GM12878 (cell line): ENCODE results near the gene IFNG-AS1.

Source experiments
- CTCF ChIP-seq, 3 experiments: IDR thresholded peaks in 2 of 3; conservative IDR thresholded peaks in 1 of 3; 2 replicates each; pipeline ENCODE4 v1.5.1; 2011; ENCODE audit warnings: low read depth in 3 of 3, low read length in 3 of 3, mild to moderate bottlenecking in 3 of 3, control low read depth in 2 of 3, moderate library complexity in 2 of 3, inconsistent platforms in 1 of 3, mixed read lengths in 1 of 3; ENCODE audit not compliant: control insufficient read depth in 2 of 3, insufficient read depth in 1 of 3; ENCODE audit errors: extremely low read depth in 1 of 3
- MYC ChIP-seq: IDR thresholded peaks from 2 replicates; pipeline ENCODE4 v1.6.1; 2011; ENCODE audit warnings: mild to moderate bottlenecking, low read length, moderate library complexity, inconsistent platforms; ENCODE audit not compliant: insufficient read depth, insufficient replicate concordance, insufficient read length, severe bottlenecking
- TAF1 ChIP-seq: IDR thresholded peaks from 2 replicates; pipeline ENCODE4 v1.6.1; 2011; ENCODE audit warnings: mild to moderate bottlenecking, low read depth, low read length, borderline replicate concordance
- ZBTB4 ChIP-seq: fragments of 450-650 bp; formaldehyde crosslinking; IDR thresholded peaks from 2 replicates; pipeline ENCODE4 v1.4.0; 2022; ENCODE audit warnings: mild to moderate bottlenecking, moderate library complexity
- TF ChIP-seq, protein P1 (sequence below): IDR thresholded peaks from 2 replicates; pipeline ENCODE4 v1.6.1; 2012; ENCODE audit warnings: low read depth, low read length, improper control_type of control experiment
- TF ChIP-seq, protein P2 (sequence below): IDR thresholded peaks from 2 replicates; pipeline ENCODE4 v1.6.1; 2011; ENCODE audit warnings: low read depth, low read length, improper control_type of control experiment, borderline replicate concordance

DNA sequence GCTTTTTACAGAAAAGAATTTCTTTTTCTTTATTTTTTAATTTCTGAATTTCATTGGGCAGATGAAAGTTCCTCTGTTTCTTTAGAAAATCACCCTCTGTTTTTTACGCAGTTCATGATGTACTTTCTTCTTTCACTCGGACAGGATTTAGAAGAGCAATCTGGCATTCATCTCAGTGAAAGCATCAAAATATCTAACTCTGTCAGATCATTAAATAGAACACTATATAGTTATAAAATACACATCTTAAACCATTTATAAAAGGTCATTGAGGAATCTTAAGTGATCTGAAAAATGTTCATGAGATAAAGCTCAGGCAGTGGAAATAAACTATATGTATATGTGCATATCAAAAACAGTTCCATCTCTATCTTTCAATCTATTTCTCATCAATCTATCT lies 3.9 kb downstream of the IFNG-AS1 start:
- TF ChIP-seq ZBTB4 (CRISPR knock-in tag) (no peak), TAF1 (no peak), MYC (no peak), CTCF (IDR thresholded peaks at IDR 0.05 in 2 of 3, conservative IDR thresholded peaks at IDR 0.05 in 1 of 3; ENCODE audit: control insufficient read depth in 2 of 3, extremely low read depth in 1 of 3, insufficient read depth in 1 of 3, low read depth in 3 of 3, low read length in 3 of 3) (no peak)
- TF ChIP-seq, protein P1, sequence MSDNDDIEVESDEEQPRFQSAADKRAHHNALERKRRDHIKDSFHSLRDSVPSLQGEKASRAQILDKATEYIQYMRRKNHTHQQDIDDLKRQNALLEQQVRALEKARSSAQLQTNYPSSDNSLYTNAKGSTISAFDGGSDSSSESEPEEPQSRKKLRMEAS: no peak
- TF ChIP-seq, protein P2, sequence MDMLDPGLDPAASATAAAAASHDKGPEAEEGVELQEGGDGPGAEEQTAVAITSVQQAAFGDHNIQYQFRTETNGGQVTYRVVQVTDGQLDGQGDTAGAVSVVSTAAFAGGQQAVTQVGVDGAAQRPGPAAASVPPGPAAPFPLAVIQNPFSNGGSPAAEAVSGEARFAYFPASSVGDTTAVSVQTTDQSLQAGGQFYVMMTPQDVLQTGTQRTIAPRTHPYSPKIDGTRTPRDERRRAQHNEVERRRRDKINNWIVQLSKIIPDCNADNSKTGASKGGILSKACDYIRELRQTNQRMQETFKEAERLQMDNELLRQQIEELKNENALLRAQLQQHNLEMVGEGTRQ: no peak
